Hepatic stellate cell (primary cell): ENCODE results near the gene HNRNPM.
"Not testable (repeated sequence)": the region's sequence is repeated elsewhere in the genome, so short reads cannot be mapped to it uniquely, and the experiment has no call there.

Experiments
- DNase-seq: peaks from one replicate; pipeline ENCODE4 v3.0.0; 2011; ENCODE audit warnings: low spot score

HNRNPM gene

GRCh38 chr19:8444677-8445487 is at the start of gene HNRNPM:
HNRNPM (plus strand) TSS chr19:8444975; CDS start chr19:8444999, 24 bp downstream.
- peak; percentile 98 for DNase-seq

GRCh38 chr19:8395621-8396082 is 49.1 kb upstream of the HNRNPM start:
- DNase-seq: no peak

- DNase-seq: no peak
Measured at GRCh38 chr19:8396185-8396562, 48.6 kb upstream of the HNRNPM start.

GRCh38 chr19:8396563-8397203 is 48.1 kb upstream of the HNRNPM start:
- DNase-seq: peak; percentile 80

GRCh38 chr19:8397271-8397670 is 47.5 kb upstream of the HNRNPM start:
- no peak for DNase-seq

GRCh38 chr19:8397746-8398310 is 46.9 kb upstream of the HNRNPM start:
- no peak for DNase-seq

GRCh38 chr19:8398311-8398771 is 46.4 kb upstream of the HNRNPM start:
- no peak for DNase-seq

- no peak for DNase-seq
Measured at GRCh38 chr19:8399681-8400188, 45.0 kb upstream of the HNRNPM start.

GRCh38 chr19:8401981-8402411 is 42.8 kb upstream of the HNRNPM start:
- DNase-seq: no peak

- DNase-seq: no peak
Measured at GRCh38 chr19:8403098-8403819, 41.5 kb upstream of the HNRNPM start.

- DNase-seq: no peak
Measured at GRCh38 chr19:8403820-8404109, 41.0 kb upstream of the HNRNPM start.

GRCh38 chr19:8404391-8405151 is 40.2 kb upstream of the HNRNPM start:
- no peak for DNase-seq

GRCh38 chr19:8410718-8411117 is 34.1 kb upstream of the HNRNPM start:
- DNase-seq: not testable (repeated sequence)

- DNase-seq: peak; percentile 98
Measured at GRCh38 chr19:8412783-8413628, 31.8 kb upstream of the HNRNPM start, which contains the start of gene MARCHF2. MARCHF2 (plus strand) TSS chr19:8413305; CDS start chr19:8421841, 8,536 bp downstream.

GRCh38 chr19:8413629-8413995 is 31.2 kb upstream of the HNRNPM start:
- no peak for DNase-seq

- no peak for DNase-seq
Measured at GRCh38 chr19:8416796-8417195, 28.0 kb upstream of the HNRNPM start.

- DNase-seq: no peak
Measured at GRCh38 chr19:8421484-8422461, 23.0 kb upstream of the HNRNPM start.

- DNase-seq: peak; percentile 90
Measured at GRCh38 chr19:8423817-8424223, 21.0 kb upstream of the HNRNPM start.

- DNase-seq: not testable (repeated sequence)
Measured at GRCh38 chr19:8425331-8425730, 19.4 kb upstream of the HNRNPM start.
